Large intestine (tissue), 3 donors: Measurements from ENCODE around the gene ARL8B. TPM values are rescaled to one million over a fixed set of nuclear protein-coding genes. Genes with fewer than 3 reads are reported as not detected.

Experiments
- DNase-seq, 2 donors: peaks; one replicate each; pipeline versions ENCODE4 v3.0.0 to v3.0.0-alpha.2; 2013
- H3K27ac ChIP-seq: one replicate; pipeline ENCODE4 v1.5.1; 2013; ENCODE audit warnings: low read length
- H3K27me3 ChIP-seq: 2 replicates; pipeline ENCODE4 v1.6.1; 2013; ENCODE audit warnings: low read length; ENCODE audit not compliant: control insufficient read depth, insufficient read depth
- H3K36me3 ChIP-seq: 2 replicates; pipeline ENCODE4 v1.6.1; 2013; ENCODE audit warnings: low read length; ENCODE audit not compliant: control insufficient read depth, insufficient read depth
- H3K4me1 ChIP-seq: one replicate; pipeline ENCODE4 v1.6.1; 2013; ENCODE audit warnings: low read length; ENCODE audit not compliant: control insufficient read depth, insufficient read depth
- H3K4me3 ChIP-seq: one replicate; pipeline ENCODE4 v1.5.1; 2013; ENCODE audit warnings: low read length
- H3K9me3 ChIP-seq: one replicate; pipeline ENCODE4 v1.6.1; 2013; ENCODE audit warnings: mild to moderate bottlenecking, low read depth, low read length, moderate library complexity; ENCODE audit not compliant: control insufficient read depth
- WGBS: methylation state at CpG from one replicate; pipeline ENCODE4 v1.1.5; 2013; ENCODE audit warnings: low lambda C conversion rate; ENCODE audit not compliant: insufficient coverage; 5-methylcytosine and 5-hydroxymethylcytosine counted together
- polyA plus RNA-seq: library from polyadenylated mRNA; unstranded; fragments of 120-200 nt; gene quantifications from one replicate; pipeline ENCODE4 v1.2.1, GENCODE V29; 2013

Gene ARL8B
- polyA plus RNA-seq, 1 donor = 68.0 TPM

DNA sequence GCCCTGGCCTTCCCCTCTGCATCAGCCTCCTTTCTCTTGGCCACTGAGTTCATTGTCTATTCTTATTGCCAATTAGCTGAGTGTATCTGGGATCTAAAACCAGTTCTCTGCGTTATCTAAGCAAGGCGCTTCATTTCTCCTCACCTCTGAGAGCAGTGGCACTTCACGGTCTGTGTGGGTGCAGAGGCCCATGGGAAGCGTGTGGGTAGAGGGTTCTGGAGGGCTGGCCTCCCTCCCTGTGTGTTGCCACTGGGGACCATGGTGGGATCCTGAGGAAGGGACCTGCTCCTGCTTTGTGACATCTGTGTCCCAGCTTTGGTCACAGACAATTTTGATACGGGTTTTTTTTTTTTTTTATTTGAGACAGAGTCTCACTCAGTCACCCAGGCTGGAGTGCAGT, 98.1 kb downstream of the ARL8B start:
- Histone ChIP-seq H3K4me1 (peaks cover 20% of the 10 kb centered on the region), H3K36me3 (peaks cover 27% of the 10 kb centered on the region), H3K27ac (no peak overlapping the region), H3K9me3 (peaks cover 3% of the 10 kb centered on the region), H3K27me3 (no peaks in the 10 kb centered on the region), H3K4me3 (no peak overlapping the region)
- DNase-seq = no peak
- WGBS = no CpG with 5 or more reads among the region's 5 CpGs

DNA sequence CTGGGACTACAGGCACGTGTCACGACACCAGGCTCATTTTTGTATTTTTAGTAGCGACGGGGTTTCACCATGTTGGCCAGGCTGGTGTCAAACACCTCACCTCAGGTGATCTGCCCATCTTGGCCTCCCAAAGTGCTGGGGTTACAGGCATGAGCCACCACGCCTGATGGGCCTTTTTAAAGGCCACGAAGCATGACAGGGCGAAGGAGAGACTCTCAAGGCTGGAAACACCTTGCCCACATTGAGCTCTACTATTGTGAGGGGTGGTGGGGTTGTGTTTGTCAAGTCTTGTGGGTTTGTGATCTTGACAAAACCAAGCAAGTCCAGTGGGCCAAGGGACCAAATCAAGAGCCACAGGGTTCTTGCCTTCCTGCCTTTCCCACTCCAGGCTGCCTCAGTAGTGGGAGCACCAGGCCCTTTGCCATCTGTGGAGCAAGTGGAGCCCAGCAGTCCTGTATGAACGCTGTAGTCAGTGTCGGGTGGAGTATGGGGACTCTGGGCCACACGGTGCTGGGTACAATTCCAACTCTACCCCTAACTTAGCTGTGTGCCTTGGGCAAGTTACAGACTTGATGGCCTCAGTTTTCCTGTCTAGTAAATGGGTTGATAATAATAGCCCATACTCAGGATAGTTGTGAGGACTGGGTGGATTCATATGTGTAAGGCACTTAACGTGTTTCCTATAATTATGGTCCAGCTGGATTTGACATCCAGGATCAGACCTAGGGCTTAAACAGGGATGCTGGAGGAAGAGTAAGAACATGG, 98.8 kb downstream of the ARL8B start:
- Histone ChIP-seq H3K4me1 (peaks cover 20% of the 10 kb centered on the region), H3K9me3 (peaks cover 3% of the 10 kb centered on the region), H3K36me3 (peaks cover 20% of the 10 kb centered on the region), H3K27me3 (no peaks in the 10 kb centered on the region), H3K27ac (no peak overlapping the region), H3K4me3 (no peak overlapping the region)
- DNase-seq = no peak
- WGBS = no CpG with 5 or more reads among the region's 11 CpGs

DNA sequence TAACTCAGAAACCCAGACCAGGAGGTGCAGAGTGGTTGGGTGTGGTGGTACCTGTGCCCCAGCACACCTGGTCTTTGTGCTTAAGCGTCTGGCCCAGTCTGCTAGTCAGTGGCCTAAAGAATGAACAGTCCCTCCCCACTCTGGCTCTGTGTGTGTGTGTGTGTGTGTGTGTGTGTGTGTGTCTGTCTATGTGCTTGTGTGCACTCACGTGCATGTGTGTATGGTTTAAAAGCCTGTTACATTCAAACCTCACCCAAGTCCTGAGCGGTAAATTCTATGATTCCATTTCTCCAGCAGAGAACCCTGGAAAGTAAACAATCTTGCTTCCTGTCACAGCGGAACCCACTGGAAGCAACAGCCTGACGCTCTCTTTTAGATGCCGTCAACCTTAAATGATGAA, 99.6 kb downstream of the ARL8B start:
- Histone ChIP-seq H3K27ac (no peak overlapping the region), H3K4me3 (no peak overlapping the region), H3K27me3 (no peaks in the 10 kb centered on the region), H3K36me3 (peaks cover 13% of the 10 kb centered on the region), H3K4me1 (peaks cover 20% of the 10 kb centered on the region), H3K9me3 (peaks cover 3% of the 10 kb centered on the region)
- WGBS = 70% methylated on average over 2 of the region's 6 CpGs
- no peak for DNase-seq

DNA sequence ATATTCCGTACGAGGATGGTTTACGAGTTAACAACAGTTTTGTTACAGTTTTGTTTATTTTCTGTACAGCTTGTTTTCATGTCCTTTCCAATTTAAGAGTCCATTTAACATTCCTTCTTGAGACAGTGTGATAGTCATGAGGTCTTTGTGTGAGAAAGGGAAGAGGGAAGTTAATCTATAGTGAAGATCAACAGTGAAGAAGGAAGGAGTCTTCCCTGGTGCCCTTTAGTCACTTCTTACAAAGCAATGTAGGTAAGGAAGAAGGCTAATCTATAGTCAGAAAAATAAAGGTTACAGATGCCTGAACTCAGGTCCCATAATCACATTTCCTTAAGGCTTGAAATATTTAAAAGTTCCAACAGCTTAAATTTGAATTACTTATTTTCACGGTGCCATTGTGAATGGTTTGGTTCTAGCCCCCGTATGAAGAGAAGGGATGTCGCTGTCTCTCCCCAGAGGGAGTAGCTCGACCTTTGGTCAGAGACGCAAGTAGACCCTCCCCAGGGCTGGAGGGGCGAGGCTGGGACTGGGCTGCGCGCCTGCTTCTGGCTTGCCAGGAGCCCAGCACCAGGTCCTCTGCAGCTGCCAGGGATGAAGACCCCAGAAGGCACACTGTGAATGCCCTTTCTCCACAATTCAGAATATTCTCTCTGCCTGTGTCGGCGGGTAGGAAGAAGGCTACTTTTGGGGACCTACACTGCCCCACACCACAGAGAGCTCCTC, 100.4 kb downstream of the ARL8B start:
- H3K27ac ChIP-seq = no peak overlapping the region
- H3K9me3 ChIP-seq = peaks cover 3% of the 10 kb centered on the region
- H3K4me3 ChIP-seq = no peak overlapping the region
- DNase-seq = no peak
- peaks cover 20% of the 10 kb centered on the region for H3K4me1 ChIP-seq
- no peaks in the 10 kb centered on the region for H3K27me3 ChIP-seq
- 73% methylated on average over 3 of the region's 13 CpGs for WGBS
- H3K36me3 ChIP-seq = peaks cover 7% of the 10 kb centered on the region

DNA sequence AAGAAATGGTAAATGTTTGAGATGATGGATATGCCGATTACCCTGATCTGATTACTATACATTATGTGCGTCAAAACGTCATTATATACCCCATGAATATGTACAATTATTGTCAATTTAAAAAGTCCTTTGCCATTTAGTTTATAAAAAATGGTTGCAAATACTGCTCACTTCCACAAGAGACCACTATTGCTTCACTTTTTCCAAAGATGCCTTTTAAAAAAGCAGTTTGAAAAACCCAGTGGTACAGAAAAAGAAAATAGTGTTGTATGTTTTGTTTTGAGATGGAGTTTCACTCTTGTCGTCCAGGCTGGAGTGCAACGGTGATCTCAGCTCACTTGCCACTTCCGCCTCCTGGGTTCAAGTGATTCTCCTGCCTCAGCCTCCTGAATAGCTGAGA, 104.7 kb downstream of the ARL8B start:
- H3K4me3 ChIP-seq = no peak overlapping the region
- no peaks in the 10 kb centered on the region for H3K9me3 ChIP-seq
- WGBS = 20% methylated on average over 1 of the region's 6 CpGs
- peaks cover 4% of the 10 kb centered on the region for H3K4me1 ChIP-seq
- H3K27ac ChIP-seq = no peak overlapping the region
- no peak for DNase-seq
- H3K27me3 ChIP-seq = peaks cover 8% of the 10 kb centered on the region
- no peaks in the 10 kb centered on the region for H3K36me3 ChIP-seq

- peaks cover 8% of the 10 kb centered on the region for H3K27me3 ChIP-seq
- DNase-seq = no peak
- no peak overlapping the region for H3K27ac ChIP-seq
- no peaks in the 10 kb centered on the region for H3K9me3 ChIP-seq
- no peaks in the 10 kb centered on the region for H3K36me3 ChIP-seq
- WGBS = 60% methylated on average over 1 of the region's 6 CpGs
- no peak overlapping the region for H3K4me3 ChIP-seq
- H3K4me1 ChIP-seq = no peaks in the 10 kb centered on the region
These were observed 105.7 kb downstream of the ARL8B start for GRCh38 chr3:5227812-5228211.

GRCh38 chr3:5229414-5229813, 107.3 kb downstream of the ARL8B start:
- DNase-seq = no peak
- H3K9me3 ChIP-seq = no peaks in the 10 kb centered on the region
- WGBS = no CpG with 5 or more reads among the region's 2 CpGs
- no peaks in the 10 kb centered on the region for H3K36me3 ChIP-seq
- no peaks in the 10 kb centered on the region for H3K4me1 ChIP-seq
- H3K27ac ChIP-seq = no peak overlapping the region
- H3K27me3 ChIP-seq = peaks cover 8% of the 10 kb centered on the region
- H3K4me3 ChIP-seq = no peak overlapping the region

Other genes starting within 250 kb of the ARL8B start
- 101 TPM for gene BHLHE40, start 142.9 kb upstream of the ARL8B start, polyA plus RNA-seq
- gene EDEM1, start 65.4 kb downstream of the ARL8B start, polyA plus RNA-seq = 22.2 TPM